Fibroblast of lung (primary cell): ENCODE measurements around the gene GRAMD2A. TPM values are rescaled to one million over a fixed set of nuclear protein-coding genes. Genes with fewer than 3 reads are reported as not detected.

Source experiments
- DNase-seq, 2 donors: peaks; one replicate each; pipeline versions ENCODE4 v3.0.0 to v3.0.0-alpha.2; 2010; ENCODE audit warnings: low read depth in 2 of 2
- H2AFZ ChIP-seq: 2 replicates; pipeline ENCODE4 v1.5.1; 2012; ENCODE audit warnings: low read length, control low read depth, inconsistent platforms
- H3K27ac ChIP-seq: 2 replicates; pipeline ENCODE4 v1.5.1; 2011; ENCODE audit warnings: low read length, control low read depth; ENCODE audit not compliant: insufficient read depth
- H3K27me3 ChIP-seq: 2 replicates; pipeline ENCODE4 v1.5.1; 2011; ENCODE audit warnings: mild to moderate bottlenecking, low read length; ENCODE audit not compliant: control insufficient read depth, insufficient read depth
- H3K36me3 ChIP-seq: 2 replicates; pipeline ENCODE4 v1.5.1; 2011; ENCODE audit warnings: low read length; ENCODE audit not compliant: control insufficient read depth, insufficient read depth
- H3K4me1 ChIP-seq: 2 replicates; pipeline ENCODE4 v1.5.1; 2011; ENCODE audit warnings: low read length; ENCODE audit not compliant: control insufficient read depth, insufficient read depth; ENCODE audit errors: extremely low read depth
- H3K4me2 ChIP-seq: 2 replicates; pipeline ENCODE4 v1.5.1; 2011; ENCODE audit warnings: low read length, control low read depth; ENCODE audit not compliant: insufficient read depth; ENCODE audit errors: extremely low read depth
- H3K4me3 ChIP-seq, 4 experiments: fragments of 200-600 bp in 1 of 4; sonication (generic) in 1 of 4; replicated peaks in 1 of 4; 2 replicates each; pipeline ENCODE4 v1.5.1; 2011 to 2016; ENCODE audit warnings: low read length in 4 of 4, low read depth in 3 of 4, mild to moderate bottlenecking in 3 of 4, control low read depth in 2 of 4, inconsistent platforms in 1 of 4, mixed read lengths in 1 of 4; ENCODE audit not compliant: insufficient read depth in 1 of 4; ENCODE audit errors: control extremely low read depth in 1 of 4
- H3K79me2 ChIP-seq: 2 replicates; pipeline ENCODE4 v1.5.1; 2012; ENCODE audit warnings: mild to moderate bottlenecking, low read length, inconsistent platforms; ENCODE audit not compliant: control insufficient read depth, insufficient read depth
- H3K9ac ChIP-seq: 2 replicates; pipeline ENCODE4 v1.5.1; 2011; ENCODE audit warnings: mild to moderate bottlenecking, low read length, control low read depth; ENCODE audit not compliant: insufficient read depth
- H3K9me3 ChIP-seq: 2 replicates; pipeline ENCODE4 v1.5.1; 2012; ENCODE audit warnings: low read depth, low read length; ENCODE audit not compliant: control insufficient read depth, insufficient read depth
- H4K20me1 ChIP-seq: 2 replicates; pipeline ENCODE4 v1.5.1; 2011; ENCODE audit warnings: low read length; ENCODE audit not compliant: control insufficient read depth, insufficient read depth; ENCODE audit errors: extremely low read depth
- CTCF ChIP-seq, 2 donors: IDR thresholded peaks in 1 of 2; conservative IDR thresholded peaks in 1 of 2; 1 replicate in 1 of 2; 2 replicates in 1 of 2; pipeline ENCODE4 v1.5.1; 2011 to 2012; ENCODE audit warnings: low read length in 2 of 2, control low read depth in 1 of 2, inconsistent platforms in 1 of 2, low read depth in 1 of 2, mild to moderate bottlenecking in 1 of 2
- EZH2 ChIP-seq: IDR thresholded peaks from 2 replicates; pipeline ENCODE4 v1.5.1; 2012; ENCODE audit warnings: low read length, control low read depth, mild to moderate bottlenecking; ENCODE audit errors: missing control alignments
- polyA plus RNA-seq, 2 donors: library from polyadenylated mRNA; depleted of rRNA in 1 of 2; stranded (reverse) in 1 of 2; unstranded in 1 of 2; fragments of >200 nt; gene quantifications; 2 replicates each; pipeline ENCODE4 v1.2.1, GENCODE V29; 2011 to 2012; ENCODE audit warnings: missing spikeins in 1 of 2
- total RNA-seq: library from RNA; depleted of rRNA; stranded (reverse); fragments of >200 nt; gene quantifications from 2 replicates; pipeline ENCODE4 v1.2.1, GENCODE V29; 2014

The GRAMD2A gene
- total and polyA plus RNA-seq, 2 donors (not counting 1 experiment from before 2014, with no cell fraction given) = 0.15 to 0.83 TPM

DNA sequence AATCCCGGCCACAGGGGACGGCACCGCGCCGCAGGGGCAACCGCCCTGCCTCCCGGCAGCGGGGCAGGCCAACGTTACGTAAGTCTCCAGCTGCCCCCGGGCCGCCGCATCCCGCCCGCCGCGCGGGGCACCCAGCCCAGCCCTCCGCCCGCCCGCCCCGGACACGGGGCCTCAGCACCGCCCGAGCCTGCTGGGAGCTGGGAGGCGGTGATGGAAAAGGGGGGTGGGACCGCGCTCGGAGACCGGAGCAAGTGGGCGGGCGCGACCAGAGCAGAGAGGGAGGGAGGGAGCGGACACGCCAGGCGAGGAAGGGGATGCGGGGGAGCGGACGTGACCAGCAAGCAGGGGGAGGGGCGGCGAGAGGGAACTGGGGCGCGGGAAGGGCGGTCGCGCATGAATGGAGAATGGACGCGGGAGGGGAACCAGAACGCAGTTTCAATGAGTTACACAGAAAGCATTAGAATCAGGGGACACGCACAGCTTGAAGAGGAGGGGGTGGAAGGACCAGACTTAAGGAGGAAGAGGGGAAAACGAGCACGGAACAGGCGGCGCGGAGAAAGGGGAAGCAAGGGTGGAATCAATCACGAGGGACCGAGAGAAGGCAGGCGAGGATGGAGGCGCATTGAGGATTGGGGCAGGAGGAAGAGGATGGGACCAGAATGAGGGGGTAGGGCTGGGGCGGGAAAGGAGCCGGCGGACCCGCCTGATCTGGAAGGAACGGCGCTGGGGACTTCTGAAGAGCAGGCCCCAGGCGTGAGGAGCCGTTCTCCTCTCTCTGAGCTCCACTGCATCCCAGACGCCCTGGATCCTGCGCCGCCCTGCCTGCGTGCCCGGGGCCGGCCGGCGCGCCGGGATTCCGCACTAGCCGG lies 32.8 kb upstream of the GRAMD2A start:
- H3K4me1 ChIP-seq = peaks cover 9% of the 10 kb centered on the region
- peak overlapping the region; percentile 90 for H3K27ac ChIP-seq
- no peak for TF ChIP-seq CTCF (conservative IDR thresholded peaks at IDR 0.05 in 1 of 2, IDR thresholded peaks at IDR 0.05 in 1 of 2; ENCODE audit: low read depth in 1 of 2, low read length in 2 of 2)
- no peak for TF ChIP-seq EZH2
- peak; percentile 91 to 92 for DNase-seq
- H3K4me2 ChIP-seq = peak overlapping the region; percentile 72
- H3K9me3 ChIP-seq = no peaks in the 10 kb centered on the region
- peaks cover 3% of the 10 kb centered on the region for H4K20me1 ChIP-seq
- H3K9ac ChIP-seq = peak overlapping the region; percentile 89
- H3K79me2 ChIP-seq = peaks cover 54% of the 10 kb centered on the region
- H3K4me3 ChIP-seq = peak overlapping the region; percentile 84 to 95 (median 86)
- H3K36me3 ChIP-seq = no peaks in the 10 kb centered on the region
- no peaks in the 10 kb centered on the region for H3K27me3 ChIP-seq
- H2AFZ ChIP-seq = no peak overlapping the region

- H3K9me3 ChIP-seq = no peaks in the 10 kb centered on the region
- no peaks in the 10 kb centered on the region for H3K36me3 ChIP-seq
- H3K4me3 ChIP-seq = peak overlapping the region; percentile 83 to 95 (median 86)
- peaks cover 9% of the 10 kb centered on the region for H3K4me1 ChIP-seq
- peaks cover 3% of the 10 kb centered on the region for H4K20me1 ChIP-seq
- H2AFZ ChIP-seq = no peak overlapping the region
- peak overlapping the region; percentile 89 for H3K9ac ChIP-seq
- H3K27ac ChIP-seq = peak overlapping the region; percentile 90
- DNase-seq = no peak
- H3K27me3 ChIP-seq = no peaks in the 10 kb centered on the region
- peaks cover 58% of the 10 kb centered on the region for H3K79me2 ChIP-seq
- TF ChIP-seq CTCF (conservative IDR thresholded peaks at IDR 0.05 in 1 of 2, IDR thresholded peaks at IDR 0.05 in 1 of 2; ENCODE audit: low read depth in 1 of 2, low read length in 2 of 2) (no peak), EZH2 (no peak)
- no peak overlapping the region for H3K4me2 ChIP-seq
Measured at GRCh38 chr15:72229947-72230196, 32.3 kb upstream of the GRAMD2A start.

- Histone ChIP-seq H3K27ac (peak overlapping the region; percentile 90), H4K20me1 (peaks cover 3% of the 10 kb centered on the region), H3K4me3 (peak overlapping the region; percentile 83 to 95 (median 86)), H3K79me2 (peaks cover 62% of the 10 kb centered on the region), H3K4me2 (peak overlapping the region; percentile 75), H3K27me3 (no peaks in the 10 kb centered on the region), H3K9ac (peak overlapping the region; percentile 89), H3K9me3 (no peaks in the 10 kb centered on the region), H2AFZ (no peak overlapping the region), H3K36me3 (no peaks in the 10 kb centered on the region), H3K4me1 (peaks cover 9% of the 10 kb centered on the region)
- TF ChIP-seq EZH2 = no peak
- TF ChIP-seq CTCF (conservative IDR thresholded peaks at IDR 0.05 in 1 of 2, IDR thresholded peaks at IDR 0.05 in 1 of 2; ENCODE audit: low read depth in 1 of 2, low read length in 2 of 2) = no peak
- peak; percentile 36 to 54 for DNase-seq
Measured at GRCh38 chr15:72229076-72229946, 31.7 kb upstream of the GRAMD2A start.
